Measurements from ENCODE around the gene STK35. TPM values are rescaled to one million over a fixed set of nuclear protein-coding genes. Genes with fewer than 3 reads are reported as not detected.

Gene STK35
- total and polyA plus RNA-seq, 2 of the 13 experiments (the other 11 are each of a cell fraction or from before 2014, with no cell fraction given), result 27.4 to 29.8 TPM

GRCh38 chr20:2101865-2102584, 398 bp downstream of the STK35 start (continued):
- TF ChIP-seq, protein P1, sequence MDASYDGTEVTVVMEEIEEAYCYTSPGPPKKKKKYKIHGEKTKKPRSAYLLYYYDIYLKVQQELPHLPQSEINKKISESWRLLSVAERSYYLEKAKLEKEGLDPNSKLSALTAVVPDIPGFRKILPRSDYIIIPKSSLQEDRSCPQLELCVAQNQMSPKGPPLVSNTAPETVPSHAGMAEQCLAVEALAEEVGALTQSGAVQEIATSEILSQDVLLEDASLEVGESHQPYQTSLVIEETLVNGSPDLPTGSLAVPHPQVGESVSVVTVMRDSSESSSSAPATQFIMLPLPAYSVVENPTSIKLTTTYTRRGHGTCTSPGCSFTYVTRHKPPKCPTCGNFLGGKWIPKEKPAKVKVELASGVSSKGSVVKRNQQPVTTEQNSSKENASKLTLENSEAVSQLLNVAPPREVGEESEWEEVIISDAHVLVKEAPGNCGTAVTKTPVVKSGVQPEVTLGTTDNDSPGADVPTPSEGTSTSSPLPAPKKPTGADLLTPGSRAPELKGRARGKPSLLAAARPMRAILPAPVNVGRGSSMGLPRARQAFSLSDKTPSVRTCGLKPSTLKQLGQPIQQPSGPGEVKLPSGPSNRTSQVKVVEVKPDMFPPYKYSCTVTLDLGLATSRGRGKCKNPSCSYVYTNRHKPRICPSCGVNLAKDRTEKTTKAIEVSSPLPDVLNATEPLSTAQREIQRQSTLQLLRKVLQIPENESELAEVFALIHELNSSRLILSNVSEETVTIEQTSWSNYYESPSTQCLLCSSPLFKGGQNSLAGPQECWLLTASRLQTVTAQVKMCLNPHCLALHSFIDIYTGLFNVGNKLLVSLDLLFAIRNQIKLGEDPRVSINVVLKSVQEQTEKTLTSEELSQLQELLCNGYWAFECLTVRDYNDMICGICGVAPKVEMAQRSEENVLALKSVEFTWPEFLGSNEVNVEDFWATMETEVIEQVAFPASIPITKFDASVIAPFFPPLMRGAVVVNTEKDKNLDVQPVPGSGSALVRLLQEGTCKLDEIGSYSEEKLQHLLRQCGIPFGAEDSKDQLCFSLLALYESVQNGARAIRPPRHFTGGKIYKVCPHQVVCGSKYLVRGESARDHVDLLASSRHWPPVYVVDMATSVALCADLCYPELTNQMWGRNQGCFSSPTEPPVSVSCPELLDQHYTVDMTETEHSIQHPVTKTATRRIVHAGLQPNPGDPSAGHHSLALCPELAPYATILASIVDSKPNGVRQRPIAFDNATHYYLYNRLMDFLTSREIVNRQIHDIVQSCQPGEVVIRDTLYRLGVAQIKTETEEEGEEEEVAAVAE (CRISPR knock-in tag; IDR thresholded peaks at IDR 0.05; ENCODE audit: borderline replicate concordance), result no peak; the same call in 1 of the 2 replicates
- TF ChIP-seq, protein P2, sequence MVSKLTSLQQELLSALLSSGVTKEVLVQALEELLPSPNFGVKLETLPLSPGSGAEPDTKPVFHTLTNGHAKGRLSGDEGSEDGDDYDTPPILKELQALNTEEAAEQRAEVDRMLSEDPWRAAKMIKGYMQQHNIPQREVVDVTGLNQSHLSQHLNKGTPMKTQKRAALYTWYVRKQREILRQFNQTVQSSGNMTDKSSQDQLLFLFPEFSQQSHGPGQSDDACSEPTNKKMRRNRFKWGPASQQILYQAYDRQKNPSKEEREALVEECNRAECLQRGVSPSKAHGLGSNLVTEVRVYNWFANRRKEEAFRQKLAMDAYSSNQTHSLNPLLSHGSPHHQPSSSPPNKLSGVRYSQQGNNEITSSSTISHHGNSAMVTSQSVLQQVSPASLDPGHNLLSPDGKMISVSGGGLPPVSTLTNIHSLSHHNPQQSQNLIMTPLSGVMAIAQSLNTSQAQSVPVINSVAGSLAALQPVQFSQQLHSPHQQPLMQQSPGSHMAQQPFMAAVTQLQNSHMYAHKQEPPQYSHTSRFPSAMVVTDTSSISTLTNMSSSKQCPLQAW (CRISPR knock-in tag; IDR thresholded peaks at IDR 0.05), result peak; percentile 75
- TF ChIP-seq HCFC1 (IDR thresholded peaks at IDR 0.05; ENCODE audit: low read depth, low read length) (no peak; the same call in 1 of the 2 replicates), SNAPC5 (CRISPR knock-in tag; IDR thresholded peaks at IDR 0.05; ENCODE audit: borderline replicate concordance) (no peak), ZSCAN12 (CRISPR knock-in tag; IDR thresholded peaks at IDR 0.05) (peak; percentile 87; the same call in 1 of the 2 replicates), MTF2 (CRISPR knock-in tag; IDR thresholded peaks at IDR 0.05; ENCODE audit: borderline replicate concordance) (0 out of 2 replicates have a peak, but pooled peaks have one; percentile 6), BRCA1 (CRISPR knock-in tag; IDR thresholded peaks at IDR 0.05) (peak; percentile 97), TARDBP (CRISPR knock-in tag; IDR thresholded peaks at IDR 0.05) (peak; percentile 70), CBX1 (IDR thresholded peaks at IDR 0.05; ENCODE audit: low read depth) (peak; percentile 25), KDM6A (CRISPR knock-in tag; IDR thresholded peaks at IDR 0.05; ENCODE audit: low read depth) (peak; percentile 27; the same call in 1 of the 2 replicates), JUNB (CRISPR knock-in tag; IDR thresholded peaks at IDR 0.05; ENCODE audit: borderline replicate concordance) (no peak; the same call in 1 of the 2 replicates), ZNF12 (CRISPR knock-in tag; IDR thresholded peaks at IDR 0.05) (peak; percentile 81; the same call in 1 of the 2 replicates), ZNF484 (CRISPR knock-in tag; IDR thresholded peaks at IDR 0.05; ENCODE audit: borderline replicate concordance, low read depth) (0 out of 2 replicates have a peak, but pooled peaks have one; percentile 84), FLYWCH1 (CRISPR knock-in tag; IDR thresholded peaks at IDR 0.05) (no peak; the same call in 1 of the 2 replicates)
- TF ChIP-seq, protein P3, sequence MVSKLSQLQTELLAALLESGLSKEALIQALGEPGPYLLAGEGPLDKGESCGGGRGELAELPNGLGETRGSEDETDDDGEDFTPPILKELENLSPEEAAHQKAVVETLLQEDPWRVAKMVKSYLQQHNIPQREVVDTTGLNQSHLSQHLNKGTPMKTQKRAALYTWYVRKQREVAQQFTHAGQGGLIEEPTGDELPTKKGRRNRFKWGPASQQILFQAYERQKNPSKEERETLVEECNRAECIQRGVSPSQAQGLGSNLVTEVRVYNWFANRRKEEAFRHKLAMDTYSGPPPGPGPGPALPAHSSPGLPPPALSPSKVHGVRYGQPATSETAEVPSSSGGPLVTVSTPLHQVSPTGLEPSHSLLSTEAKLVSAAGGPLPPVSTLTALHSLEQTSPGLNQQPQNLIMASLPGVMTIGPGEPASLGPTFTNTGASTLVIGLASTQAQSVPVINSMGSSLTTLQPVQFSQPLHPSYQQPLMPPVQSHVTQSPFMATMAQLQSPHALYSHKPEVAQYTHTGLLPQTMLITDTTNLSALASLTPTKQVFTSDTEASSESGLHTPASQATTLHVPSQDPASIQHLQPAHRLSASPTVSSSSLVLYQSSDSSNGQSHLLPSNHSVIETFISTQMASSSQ (IDR thresholded peaks at IDR 0.05; ENCODE audit: low read depth), result peak; percentile 22
- TF ChIP-seq, protein P3 (CRISPR knock-in tag; IDR thresholded peaks at IDR 0.05; ENCODE audit: borderline replicate concordance), result peak; percentile 76
- TF ChIP-seq, protein P4, sequence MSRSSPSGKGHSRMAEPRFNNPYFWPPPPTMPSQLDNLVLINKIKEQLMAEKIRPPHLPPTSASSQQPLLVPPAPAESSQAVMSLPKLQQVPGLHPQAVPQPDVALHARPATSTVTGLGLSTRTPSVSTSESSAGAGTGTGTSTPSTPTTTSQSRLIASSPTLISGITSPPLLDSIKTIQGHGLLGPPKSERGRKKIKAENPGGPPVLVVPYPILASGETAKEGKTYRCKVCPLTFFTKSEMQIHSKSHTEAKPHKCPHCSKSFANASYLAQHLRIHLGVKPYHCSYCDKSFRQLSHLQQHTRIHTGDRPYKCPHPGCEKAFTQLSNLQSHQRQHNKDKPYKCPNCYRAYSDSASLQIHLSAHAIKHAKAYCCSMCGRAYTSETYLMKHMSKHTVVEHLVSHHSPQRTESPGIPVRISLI (CRISPR knock-in tag; IDR thresholded peaks at IDR 0.05; ENCODE audit: borderline replicate concordance), result no peak

All from HepG2 (cell line).